Measurements from ENCODE around the gene TAF1C. TPM values are rescaled to one million over a fixed set of nuclear protein-coding genes. Genes with fewer than 3 reads are reported as not detected.

The TAF1C gene
- total and polyA plus RNA-seq, 7 donors: 5.4 to 49.0 (median 20.7) TPM

- Histone ChIP-seq H3K27ac (peak overlapping the region in 2 of 4 donors; percentile 26 to 38), H3K36me3 (no peaks in the 10 kb centered on the region), H3K27me3 (peaks cover 0 to 12% (median 0%) of the 10 kb centered on the region in 3 donors), H3K4me1 (no peaks in the 10 kb centered on the region), H3K4me3 (no peak overlapping the region), H3K9me3 (no peaks in the 10 kb centered on the region)
- TF ChIP-seq POLR2A (IDR thresholded peaks at IDR 0.05) (no peak), EP300 (IDR thresholded peaks at IDR 0.05) (peak in 1 of 4 donors; percentile 70), CTCF (IDR thresholded peaks at IDR 0.05) (no peak), POLR2AphosphoS5 (IDR thresholded peaks at IDR 0.05) (peak in 2 of 4 donors; percentile 23 to 53)
- 77 to 84% methylated on average over 10 of the region's 10 CpGs for WGBS, 2 donors
- intact Hi-C loops (cut with DNase I): no loop called here
- peak; percentile 80 for DNase-seq
Measured at GRCh38 chr16:84199861-84200260, 13.0 kb upstream of the TAF1C start.

- no peak for TF ChIP-seq POLR2AphosphoS5 (IDR thresholded peaks at IDR 0.05)
- TF ChIP-seq CTCF (IDR thresholded peaks at IDR 0.05): no peak
- no peak for TF ChIP-seq EP300 (IDR thresholded peaks at IDR 0.05)
- no peak for TF ChIP-seq POLR2A (IDR thresholded peaks at IDR 0.05)
- no peak for DNase-seq
- Histone ChIP-seq H3K36me3 (no peaks in the 10 kb centered on the region), H3K9me3 (no peaks in the 10 kb centered on the region), H3K4me3 (no peak overlapping the region), H3K27ac (no peak overlapping the region), H3K27me3 (peaks cover 0 to 12% (median 0%) of the 10 kb centered on the region in 3 donors), H3K4me1 (no peaks in the 10 kb centered on the region)
- intact Hi-C loops (cut with DNase I): no loop called here
- WGBS, 2 donors: 66 to 69% methylated on average over 13 of the region's 13 CpGs
Measured at GRCh38 chr16:84199097-84199496, 12.2 kb upstream of the TAF1C start.

GRCh38 chr16:84198401-84198800, 11.5 kb upstream of the TAF1C start:
- 71 to 82% methylated on average over 10 of the region's 10 CpGs for WGBS, 2 donors
- TF ChIP-seq CTCF (IDR thresholded peaks at IDR 0.05): no peak
- TF ChIP-seq POLR2A (IDR thresholded peaks at IDR 0.05): no peak
- TF ChIP-seq POLR2AphosphoS5 (IDR thresholded peaks at IDR 0.05): no peak
- no peak for TF ChIP-seq EP300 (IDR thresholded peaks at IDR 0.05)
- Histone ChIP-seq H3K4me1 (no peaks in the 10 kb centered on the region), H3K36me3 (no peaks in the 10 kb centered on the region), H3K27ac (no peak overlapping the region), H3K27me3 (peaks cover 0 to 12% (median 0%) of the 10 kb centered on the region in 3 donors), H3K4me3 (no peak overlapping the region), H3K9me3 (no peaks in the 10 kb centered on the region)
- no peak for DNase-seq
- intact Hi-C loops (cut with DNase I): no loop called here

GRCh38 chr16:84197466-84198128, 10.7 kb upstream of the TAF1C start:
- no peak for TF ChIP-seq CTCF (IDR thresholded peaks at IDR 0.05)
- TF ChIP-seq POLR2AphosphoS5 (IDR thresholded peaks at IDR 0.05): no peak
- TF ChIP-seq EP300 (IDR thresholded peaks at IDR 0.05): no peak
- no peak for TF ChIP-seq POLR2A (IDR thresholded peaks at IDR 0.05)

More at GRCh38 chr16:84197466-84198128, 10.7 kb upstream of the TAF1C start:
- no peak for DNase-seq
- WGBS, 2 donors: 86 to 90% methylated on average over 14 of the region's 14 CpGs
- no peak overlapping the region for H3K4me3 ChIP-seq
- no peaks in the 10 kb centered on the region for H3K9me3 ChIP-seq
- no peaks in the 10 kb centered on the region for H3K4me1 ChIP-seq
- H3K36me3 ChIP-seq: no peaks in the 10 kb centered on the region
- H3K27me3 ChIP-seq: peaks cover 0 to 12% (median 0%) of the 10 kb centered on the region in 3 donors
- intact Hi-C loops (cut with DNase I): no loop called here
- H3K27ac ChIP-seq: no peak overlapping the region

All from sigmoid colon (tissue), 7 donors.